ENCODE measurements around the gene ZBTB7A. TPM values are rescaled to one million over a fixed set of nuclear protein-coding genes. Genes with fewer than 3 reads are reported as not detected.

Gene ZBTB7A
- total RNA-seq, 1 donor from 2014 or later, result 2.0 TPM

DNA sequence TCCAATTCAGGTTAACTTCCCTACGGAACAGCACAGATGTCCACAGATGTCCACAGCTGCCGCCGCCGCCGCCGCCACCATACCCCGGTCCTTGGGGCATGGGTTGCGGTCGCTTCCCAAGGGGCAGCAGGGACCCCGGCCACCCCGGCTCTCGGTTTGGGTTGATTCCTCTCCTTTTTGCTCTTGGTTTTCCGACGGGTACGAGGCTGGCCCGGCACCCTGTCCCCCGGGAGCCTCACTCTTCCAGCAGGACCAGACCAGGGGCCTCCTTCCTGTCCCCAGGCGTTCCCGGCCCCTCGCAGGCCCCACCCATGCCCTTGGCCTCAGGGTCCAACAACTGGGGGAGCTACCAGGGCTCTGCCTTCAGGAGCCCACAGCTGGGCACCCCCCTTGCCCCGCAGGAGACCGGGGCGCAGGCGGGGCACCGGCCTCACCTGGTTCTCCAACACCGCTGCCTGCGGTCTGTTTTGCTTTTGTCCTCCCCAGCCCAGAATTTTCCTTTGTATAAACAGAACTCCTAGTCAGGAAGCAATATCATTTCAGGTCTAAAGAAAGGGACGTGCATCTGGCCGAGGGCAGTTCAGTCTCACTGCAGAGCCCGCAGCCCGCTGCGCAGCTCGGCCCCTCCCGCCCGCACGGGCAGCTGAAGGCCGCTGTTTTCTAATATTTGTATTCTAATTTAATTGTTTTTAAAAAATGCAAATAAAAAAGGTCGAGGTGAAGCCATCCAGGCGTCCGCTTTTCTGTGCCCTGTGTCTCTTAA is 27.9 kb downstream of the ZBTB7A start:
- DNase-seq (ENCODE audit: low spot score in 2 of 2), result no peak
- no peak for FAIRE-seq

DNA sequence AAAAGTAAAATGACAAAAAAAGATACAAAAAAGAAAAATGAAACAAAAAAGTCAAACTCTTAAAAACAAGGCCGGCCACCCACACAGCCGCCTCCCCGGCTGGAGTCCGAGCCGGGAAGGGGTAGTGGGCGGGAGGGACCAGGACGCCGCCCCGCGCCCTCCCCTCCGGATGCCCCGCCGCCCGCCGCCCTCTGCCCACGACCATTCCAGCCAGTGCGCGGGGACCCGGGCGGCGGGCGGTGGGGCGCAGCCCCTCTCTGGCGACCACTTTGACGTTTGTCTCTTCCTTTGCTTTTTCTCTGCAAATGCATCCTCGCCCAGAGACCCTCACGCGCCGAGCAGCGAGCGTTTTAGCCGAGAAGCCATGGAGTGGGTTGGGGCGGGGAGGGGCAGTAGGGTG is 28.6 kb downstream of the ZBTB7A start:
- DNase-seq (ENCODE audit: low spot score in 2 of 2) (no peak), FAIRE-seq (no peak)

DNA sequence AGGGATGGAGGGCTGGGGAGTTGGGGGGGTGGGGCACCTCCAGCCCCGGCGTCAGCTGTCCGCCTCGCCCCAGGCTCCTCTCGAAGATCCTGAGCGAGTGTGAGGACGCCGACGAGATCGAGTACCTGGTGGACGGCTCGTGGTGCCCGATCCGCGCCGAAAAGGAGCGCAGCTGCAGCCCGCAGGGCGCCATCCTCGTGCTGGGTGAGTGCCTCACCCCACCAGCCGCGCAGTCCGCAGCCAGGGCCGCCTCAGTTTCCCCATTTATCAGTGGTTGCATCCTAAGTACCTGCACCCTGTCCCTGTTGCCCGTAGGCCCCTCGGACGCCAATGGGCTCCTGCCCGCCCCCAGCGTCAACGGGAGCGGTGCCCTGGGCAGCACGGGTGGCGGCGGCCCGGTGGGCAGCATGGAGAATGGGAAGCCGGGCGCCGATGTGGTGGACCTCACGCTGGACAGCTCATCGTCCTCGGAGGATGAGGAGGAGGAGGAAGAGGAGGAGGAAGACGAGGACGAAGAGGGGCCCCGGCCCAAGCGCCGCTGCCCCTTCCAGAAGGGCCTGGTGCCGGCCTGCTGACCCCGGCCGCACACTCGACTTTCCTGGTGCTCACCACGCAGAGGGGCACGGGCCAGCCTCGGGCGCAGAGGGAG is 29.3 kb downstream of the ZBTB7A start:
- FAIRE-seq, result no peak
- DNase-seq (ENCODE audit: low spot score in 2 of 2), result no peak

DNA sequence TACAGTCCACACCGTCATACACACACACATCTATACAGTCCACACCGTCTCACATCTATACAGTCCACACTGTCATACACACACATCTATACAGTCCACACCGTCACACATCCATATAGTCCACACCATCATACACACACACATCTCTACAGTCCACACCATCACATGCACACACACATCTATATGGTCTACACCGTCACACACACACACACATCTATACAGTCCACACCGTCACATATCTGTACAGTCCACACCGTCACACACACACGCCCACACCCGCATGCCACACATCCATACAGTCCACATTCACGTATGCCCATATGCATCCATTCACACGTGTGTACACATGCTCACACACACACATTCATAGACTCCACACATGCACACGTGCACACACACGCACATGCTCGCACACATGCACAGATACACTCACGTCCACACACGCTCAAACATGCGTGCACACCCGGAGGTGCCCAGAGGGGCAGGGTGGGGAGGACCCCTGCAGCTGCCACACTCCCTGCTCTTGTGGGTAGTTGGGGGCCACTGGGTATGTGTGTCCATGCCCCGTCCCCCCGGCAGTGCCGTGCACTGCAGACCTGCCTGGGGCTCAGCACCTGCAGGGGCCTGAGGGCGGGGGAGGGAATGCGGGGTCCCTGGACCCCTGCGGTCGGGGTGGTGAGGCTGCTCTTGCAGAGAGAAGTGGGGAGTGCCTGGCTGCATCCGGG is 30.0 kb downstream of the ZBTB7A start:
- DNase-seq (ENCODE audit: low spot score in 2 of 2) (no peak), FAIRE-seq (no peak)

DNA sequence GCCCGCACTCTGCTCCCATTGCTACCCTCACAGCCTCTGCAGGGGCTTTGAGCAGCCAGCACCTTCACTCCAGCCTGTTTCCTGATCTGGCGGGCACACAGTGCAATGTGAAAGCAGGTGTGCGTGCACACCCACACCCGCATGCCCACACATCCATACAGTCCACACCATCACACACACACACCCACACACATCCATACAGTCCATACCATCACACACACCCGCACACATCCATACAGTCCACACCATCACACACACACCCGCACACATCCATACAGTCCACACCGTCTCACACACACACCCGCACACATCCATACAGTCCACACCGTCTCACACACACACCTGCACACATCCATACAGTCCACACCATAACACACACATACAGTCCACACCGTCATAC is 31.1 kb downstream of the ZBTB7A start:
- DNase-seq (ENCODE audit: low spot score in 2 of 2) (no peak), FAIRE-seq (peak; percentile 43)

DNA sequence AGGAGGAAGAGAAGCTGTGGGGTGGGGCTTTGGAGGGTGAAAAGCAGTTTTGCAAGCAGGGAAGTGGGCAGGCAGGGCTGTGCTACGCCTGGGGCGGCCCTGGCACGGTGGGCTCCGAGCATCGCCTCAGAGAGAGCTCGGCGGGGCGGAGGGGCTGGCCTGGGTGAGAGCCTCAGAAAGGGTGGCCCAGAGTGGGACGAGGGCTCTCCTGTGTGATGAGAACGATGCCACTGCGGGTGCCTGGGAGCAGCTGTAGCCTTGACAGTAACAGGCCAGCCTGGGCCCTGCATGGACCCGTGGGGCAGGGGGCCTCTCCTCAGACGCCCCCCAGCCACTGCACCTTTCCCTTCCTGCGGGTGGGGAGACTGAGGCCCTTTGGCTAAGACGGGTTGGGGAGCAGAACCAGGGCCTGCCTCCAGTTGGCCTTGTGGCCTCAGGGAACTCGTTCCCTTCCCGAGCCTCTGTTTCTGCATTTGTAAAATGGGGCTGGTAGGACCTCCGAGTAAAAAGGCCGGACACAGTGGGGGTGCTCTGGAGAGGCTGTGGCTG is 31.6 kb downstream of the ZBTB7A start:
- no peak for FAIRE-seq

DNA sequence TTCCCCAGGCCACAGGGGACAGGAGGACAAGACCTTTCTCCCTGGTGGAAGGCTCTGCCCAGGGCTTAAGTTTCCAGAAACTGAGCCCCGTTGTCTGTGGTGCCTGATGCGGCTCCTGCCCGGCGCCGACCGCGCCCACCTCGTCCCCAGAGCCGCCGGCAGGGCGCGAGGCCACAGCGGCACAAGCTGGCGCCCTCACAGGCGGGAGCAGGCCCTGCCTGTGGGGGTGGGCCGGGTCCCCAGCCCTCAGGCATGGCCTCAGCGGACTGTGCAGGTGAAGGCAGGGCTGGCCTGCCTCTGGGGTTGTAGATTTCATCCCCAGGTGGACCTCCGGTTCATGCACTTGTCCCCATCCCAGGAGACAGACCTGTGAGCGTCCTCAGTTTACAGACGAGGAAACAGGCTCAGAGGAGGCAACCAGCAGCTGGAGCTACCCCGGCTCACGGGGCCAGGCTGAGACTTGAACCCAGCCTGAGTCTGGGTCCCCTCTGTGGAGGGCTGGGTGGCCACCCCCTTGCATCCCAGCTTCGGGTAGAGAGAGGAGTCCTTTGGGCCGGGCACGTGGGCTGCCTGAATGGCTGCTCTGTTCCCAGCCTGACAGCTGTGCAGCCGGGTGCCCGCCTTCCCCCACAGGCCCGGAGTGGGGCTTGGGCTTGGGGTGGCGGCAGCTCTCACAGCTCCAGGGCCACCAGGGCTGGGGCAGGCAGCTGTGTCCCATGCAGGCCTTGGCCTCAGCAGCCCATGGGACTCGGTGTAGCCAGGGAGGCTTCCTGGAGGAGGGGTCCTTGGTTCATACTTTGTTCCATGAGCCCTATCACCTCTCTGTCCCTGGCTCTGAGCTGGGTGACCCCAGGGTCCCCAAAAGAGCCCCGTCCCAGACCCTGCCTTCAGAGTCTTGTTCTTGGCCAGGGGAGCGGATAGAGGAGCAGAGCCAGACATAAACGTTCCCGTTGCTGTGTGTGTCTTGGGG is 32.4 kb downstream of the ZBTB7A start:
- FAIRE-seq, result no peak
- peak; percentile 69 to 83 for DNase-seq (ENCODE audit: low spot score in 2 of 2)

More for the DNA sequence above, 31.6 kb downstream of the ZBTB7A start:
- no peak for DNase-seq (ENCODE audit: low spot score in 2 of 2)

DNA sequence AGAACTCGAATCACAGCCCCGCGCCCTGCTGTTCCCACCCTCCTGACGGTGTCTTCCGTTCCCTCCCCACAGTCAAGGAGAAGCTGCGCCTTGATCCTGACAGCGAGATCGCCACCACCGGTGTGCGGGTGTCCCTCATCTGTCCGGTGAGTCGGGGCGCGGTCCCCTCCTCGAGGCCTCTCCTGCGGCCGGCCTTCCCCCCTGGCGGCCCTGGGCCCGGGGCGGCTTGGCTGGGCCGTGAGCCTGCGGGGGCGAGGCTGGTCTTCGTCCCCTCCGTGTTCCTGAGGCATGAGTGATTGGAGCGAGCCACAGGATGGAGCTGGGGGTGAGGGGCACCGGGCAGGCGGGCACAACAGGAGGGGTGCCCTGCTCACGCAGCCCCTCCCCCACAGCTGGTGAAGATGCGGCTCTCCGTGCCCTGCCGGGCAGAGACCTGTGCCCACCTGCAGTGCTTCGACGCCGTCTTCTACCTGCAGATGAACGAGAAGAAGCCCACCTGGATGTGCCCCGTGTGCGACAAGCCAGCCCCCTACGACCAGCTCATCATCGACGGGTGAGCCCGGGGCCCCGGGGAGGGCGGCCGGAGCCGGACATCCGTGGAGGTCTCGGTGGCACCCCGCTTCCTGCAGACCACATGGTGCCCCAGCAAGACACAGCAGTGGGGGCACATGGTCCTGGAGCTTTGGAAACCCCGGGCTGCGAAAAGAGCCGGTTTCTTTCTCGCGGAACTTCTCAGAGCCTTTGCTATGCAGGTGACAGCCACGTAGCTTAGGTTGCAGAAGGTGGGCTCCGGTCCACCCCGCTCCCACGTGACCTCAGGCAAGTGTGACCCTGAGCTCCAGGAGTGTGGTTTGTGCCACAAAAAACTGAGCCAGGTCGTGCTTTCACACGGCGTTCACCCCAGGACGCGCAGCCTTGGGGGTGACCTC is 33.4 kb downstream of the ZBTB7A start:
- no peak for FAIRE-seq

DNA sequence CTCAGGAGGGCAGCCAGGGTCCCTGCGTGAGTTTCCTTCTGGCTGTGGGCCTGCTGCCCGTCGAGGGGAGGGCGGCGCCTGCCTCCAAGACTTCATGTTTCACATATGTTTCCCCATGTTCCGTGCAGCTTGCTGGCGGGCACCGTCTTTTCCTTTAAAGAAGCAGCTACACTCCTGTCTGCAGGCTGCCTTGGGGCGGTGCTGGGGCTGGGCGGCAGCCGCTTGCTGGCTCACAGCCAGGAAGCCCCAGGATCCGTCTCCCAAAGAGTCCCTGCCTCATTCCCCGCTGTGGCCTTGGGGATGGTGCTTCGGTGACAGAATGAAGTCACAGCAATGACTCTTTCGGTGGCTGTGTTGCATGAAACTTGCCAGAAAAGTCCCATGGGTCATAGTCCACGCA is 34.3 kb downstream of the ZBTB7A start:
- no peak for DNase-seq (ENCODE audit: low spot score in 2 of 2)
- no peak for FAIRE-seq

More for the DNA sequence above, 33.4 kb downstream of the ZBTB7A start:
- DNase-seq (ENCODE audit: low spot score in 2 of 2), result no peak

DNA sequence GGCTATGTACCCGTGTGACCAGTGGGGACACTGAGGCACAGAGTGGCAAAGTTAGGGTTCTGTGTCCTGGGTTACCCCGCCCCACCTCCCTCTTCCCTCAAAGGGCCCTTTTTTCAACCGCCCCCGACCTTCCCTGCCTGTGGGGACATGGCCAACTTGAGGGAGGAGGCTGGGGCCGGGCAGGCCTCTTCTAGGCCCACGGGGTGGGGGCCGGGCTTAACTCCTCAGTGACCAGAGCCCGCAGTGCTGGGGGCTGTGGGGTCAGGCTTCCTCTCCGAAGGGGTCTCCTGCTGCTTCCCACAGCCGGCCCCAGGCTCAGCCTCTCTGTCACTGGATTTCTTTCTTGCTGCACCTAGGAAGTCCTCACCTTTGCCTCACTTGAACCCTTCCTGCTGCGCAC is 35.3 kb downstream of the ZBTB7A start:
- FAIRE-seq, result no peak

DNA sequence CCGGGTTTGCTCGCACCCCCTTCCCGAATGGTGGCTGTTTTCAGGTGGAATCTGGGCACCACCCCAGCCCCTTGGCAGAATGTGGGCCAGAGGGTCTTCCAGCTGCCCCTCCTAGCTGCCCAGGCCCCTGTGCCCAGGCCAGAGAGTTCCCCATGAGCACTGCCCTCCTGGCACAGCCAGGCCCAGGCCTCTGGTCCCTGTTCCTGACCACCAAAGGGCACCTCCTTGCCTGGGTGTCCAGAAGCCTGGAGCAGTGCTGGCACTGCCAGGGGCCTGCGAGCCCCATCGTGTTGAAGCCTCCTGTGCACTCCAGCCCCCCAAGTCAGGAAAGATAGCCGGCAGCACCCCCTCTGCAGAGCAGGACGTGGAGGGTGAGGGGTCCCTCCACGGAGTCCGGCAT is 35.7 kb downstream of the ZBTB7A start:
- DNase-seq (ENCODE audit: low spot score in 2 of 2), result no peak
- FAIRE-seq, result no peak

More for the DNA sequence above, 35.3 kb downstream of the ZBTB7A start:
- no peak for DNase-seq (ENCODE audit: low spot score in 2 of 2)

DNA sequence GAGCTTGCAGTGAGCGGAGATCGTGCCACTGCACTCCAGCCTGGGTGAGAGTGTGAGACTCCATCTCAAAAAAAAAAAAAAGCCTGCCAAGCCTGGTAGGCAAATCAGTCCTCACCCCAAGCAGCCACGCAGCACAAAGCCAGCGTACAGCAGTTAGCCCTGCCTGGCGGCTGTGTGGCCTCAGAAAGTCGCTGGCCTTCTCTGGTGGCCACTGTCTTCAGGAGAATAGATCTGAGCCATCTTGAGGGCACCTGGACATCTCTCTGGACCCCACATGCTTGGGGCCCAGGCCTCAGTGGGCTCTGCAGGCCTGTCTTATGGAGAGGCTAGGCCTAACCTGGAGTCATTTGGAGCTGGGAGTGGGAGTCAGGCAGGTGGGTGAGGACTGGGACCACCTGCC is 36.1 kb downstream of the ZBTB7A start:
- FAIRE-seq, result no peak
- no peak for DNase-seq (ENCODE audit: low spot score in 2 of 2)

DNA sequence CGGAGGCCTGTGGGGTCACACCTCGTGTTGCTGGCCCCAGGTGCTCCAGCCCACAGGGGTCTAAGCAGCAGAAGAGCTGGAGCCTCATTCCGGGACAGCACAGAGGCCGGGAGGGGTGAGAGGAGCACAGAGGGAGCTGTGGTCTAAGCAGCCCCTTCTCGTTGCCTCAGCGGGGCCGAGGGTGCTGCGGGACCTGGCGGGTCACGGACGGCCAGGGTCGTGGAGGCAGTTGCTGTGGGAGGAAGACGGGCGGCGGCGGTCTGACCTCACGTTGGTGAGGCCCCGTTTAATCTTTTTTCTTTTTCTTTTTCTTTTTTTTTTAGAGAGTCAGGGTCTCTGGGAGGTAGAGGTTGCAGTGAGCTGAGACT is 37.5 kb downstream of the ZBTB7A start:
- FAIRE-seq, result no peak
- DNase-seq (ENCODE audit: low spot score in 2 of 2), result no peak

DNA sequence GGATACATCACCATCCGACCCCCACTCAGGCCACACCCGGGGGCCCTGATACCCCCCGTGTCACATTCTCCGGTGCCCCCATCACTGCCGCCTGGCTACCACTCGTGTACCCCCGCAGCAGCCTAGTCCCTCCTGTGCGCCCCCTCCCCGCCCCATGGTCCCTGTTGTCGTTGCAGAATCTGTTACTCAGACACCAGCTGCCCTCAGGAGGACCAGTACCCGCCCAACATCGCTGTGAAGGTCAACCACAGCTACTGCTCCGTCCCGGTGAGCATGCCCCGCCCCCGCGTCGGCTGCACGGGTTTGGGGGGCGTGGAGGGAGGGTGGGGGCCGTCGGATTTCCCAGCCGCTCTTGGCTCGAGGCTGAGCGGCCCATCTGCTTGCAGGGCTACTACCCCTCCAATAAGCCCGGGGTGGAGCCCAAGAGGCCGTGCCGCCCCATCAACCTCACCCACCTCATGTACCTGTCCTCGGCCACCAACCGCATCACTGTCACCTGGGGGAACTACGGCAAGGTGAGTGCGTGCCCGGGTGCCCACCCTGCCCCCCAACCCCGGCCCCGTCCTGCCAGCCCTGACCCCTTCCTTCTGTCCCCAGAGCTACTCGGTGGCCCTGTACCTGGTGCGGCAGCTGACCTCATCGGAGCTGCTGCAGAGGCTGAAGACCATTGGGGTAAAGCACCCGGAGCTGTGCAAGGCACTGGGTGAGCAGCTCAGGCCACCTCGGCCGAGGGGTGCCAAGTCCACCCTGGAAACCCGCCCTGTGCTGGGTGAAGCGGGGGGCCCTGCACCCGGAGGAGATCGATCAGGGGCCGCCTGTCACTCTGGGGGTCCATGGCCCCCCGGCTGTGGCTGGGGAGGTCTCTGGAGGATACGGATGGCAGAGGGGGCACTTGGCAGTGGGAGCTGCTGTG is 38.1 kb downstream of the ZBTB7A start:
- no peak for FAIRE-seq

DNA sequence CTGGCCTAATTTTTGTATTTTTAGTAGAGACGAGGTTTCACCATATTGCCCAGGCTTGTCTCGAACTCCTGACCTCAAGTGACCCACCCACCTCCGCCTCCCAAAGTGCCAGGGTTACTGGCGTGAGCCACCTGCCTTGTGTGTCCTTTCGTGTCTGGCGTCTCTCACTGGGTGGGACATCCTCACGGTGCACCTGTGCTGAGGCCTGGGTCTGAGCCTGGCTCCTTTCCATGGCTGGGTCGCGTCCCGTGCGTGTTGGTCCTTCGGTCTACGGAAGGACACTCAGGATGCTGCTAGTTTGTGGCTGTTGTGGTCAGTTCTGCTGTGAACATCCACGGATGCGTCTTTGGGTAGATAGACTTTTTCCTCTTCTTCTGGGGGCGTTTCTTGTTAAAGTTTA is 39.6 kb downstream of the ZBTB7A start:
- FAIRE-seq, result no peak
- DNase-seq (ENCODE audit: low spot score in 2 of 2), result no peak

More for the DNA sequence above, 38.1 kb downstream of the ZBTB7A start:
- DNase-seq (ENCODE audit: low spot score in 2 of 2), result no peak

DNA sequence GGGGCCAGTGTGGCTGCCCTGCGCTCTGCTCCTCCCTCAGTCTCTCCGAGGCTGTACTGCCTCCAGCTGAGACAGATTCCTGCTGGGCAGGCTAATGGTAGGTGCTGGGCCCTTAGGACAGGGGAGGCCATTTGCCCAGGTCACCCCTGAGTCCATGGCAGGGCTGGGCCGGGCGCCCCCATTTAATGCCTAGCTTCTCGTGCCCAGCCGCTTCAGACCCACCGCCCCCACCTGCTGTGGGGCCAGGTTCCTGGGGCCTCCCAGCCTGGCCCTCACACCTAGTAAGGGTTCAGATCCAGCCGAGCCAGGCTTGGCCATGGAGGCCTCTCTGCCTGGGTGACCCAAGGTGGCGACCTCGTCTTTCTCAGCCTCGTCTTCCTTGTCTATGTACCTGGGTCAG is 41.4 kb downstream of the ZBTB7A start:
- no peak for DNase-seq (ENCODE audit: low spot score in 2 of 2)
- no peak for FAIRE-seq

DNA sequence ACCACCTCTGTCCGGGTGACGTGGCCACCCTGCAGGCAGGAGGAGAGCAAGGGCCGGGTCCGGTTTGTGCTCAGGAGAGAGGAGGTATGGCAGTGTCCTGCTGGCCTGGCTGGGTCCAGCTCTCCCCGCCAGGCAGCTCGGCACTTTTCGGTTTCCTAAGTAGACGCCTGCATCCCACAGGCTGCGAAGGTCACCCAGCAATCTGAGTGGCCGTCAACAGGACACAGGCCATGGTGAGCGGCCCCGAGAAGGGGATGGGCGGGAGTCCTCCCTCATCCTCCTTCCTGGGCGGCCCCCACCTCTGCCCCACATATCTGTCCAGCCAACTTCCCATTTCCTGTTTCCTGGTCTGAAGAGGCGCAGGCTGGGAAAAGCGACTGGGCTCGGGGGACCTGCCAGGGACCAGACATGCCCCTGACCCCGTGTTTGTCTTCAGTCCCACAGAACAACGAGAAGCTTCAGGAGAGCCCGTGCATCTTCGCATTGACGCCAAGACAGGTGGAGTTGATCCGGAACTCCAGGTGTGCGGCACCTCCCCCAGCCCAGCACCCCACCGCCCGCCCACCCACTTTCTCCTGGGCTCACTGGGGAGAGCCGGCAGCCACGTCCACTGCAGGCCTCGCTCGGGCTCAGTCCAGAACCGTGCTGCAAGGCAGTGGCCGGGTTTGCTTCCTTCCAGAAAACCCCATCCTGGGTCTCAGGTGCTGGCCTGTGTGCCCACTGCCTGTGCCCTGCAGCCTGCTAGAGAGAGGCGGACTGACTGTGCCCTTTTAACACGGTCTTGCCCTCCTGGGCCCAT is 42.9 kb downstream of the ZBTB7A start:
- FAIRE-seq, result no peak
- no peak for DNase-seq (ENCODE audit: low spot score in 2 of 2)

Data from frontal cortex (tissue), 4 donors.